HepG2 (cell line): ENCODE data around the gene DHRS12. TPM values are rescaled to one million over a fixed set of nuclear protein-coding genes. Genes with fewer than 3 reads are reported as not detected.
A peak's percentile ranks its signal among the peaks of the same experiment; 100 is the strongest.

ENCODE experiments used
- AKAP8 ChIP-seq: sonication (generic); formaldehyde crosslinking; IDR thresholded peaks from 2 replicates; pipeline ENCODE4 v1.5.1; 2020; ENCODE audit warnings: mild to moderate bottlenecking, missing genetic modification reagents
- BCL6 ChIP-seq: IDR thresholded peaks from 2 replicates; pipeline ENCODE4 v1.6.1; 2016; ENCODE audit warnings: missing genetic modification reagents, missing compliant biosample characterization
- ETV5 ChIP-seq: IDR thresholded peaks from 2 replicates; pipeline ENCODE4 v1.6.1; 2018; ENCODE audit warnings: missing biosample characterization, missing genetic modification reagents, inconsistent platforms, borderline replicate concordance
- FOXP4 ChIP-seq: sonication (generic); formaldehyde crosslinking; IDR thresholded peaks from 2 replicates; pipeline ENCODE4 v1.4.0; 2020; ENCODE audit warnings: missing genetic modification reagents
- KDM6A ChIP-seq: IDR thresholded peaks from 2 replicates; pipeline ENCODE4 v1.6.1; 2016; ENCODE audit warnings: low read depth
- MAFK ChIP-seq, 2 experiments: IDR thresholded peaks in 1 of 2; conservative IDR thresholded peaks in 1 of 2; 2 replicates each; pipeline ENCODE4 v1.6.1; 2011; ENCODE audit warnings: improper control_type of control experiment in 2 of 2, low read length in 2 of 2
- PATZ1 ChIP-seq: sonication (generic); formaldehyde crosslinking; IDR thresholded peaks from 2 replicates; pipeline ENCODE4 v1.4.0; 2020; ENCODE audit warnings: missing genetic modification reagents
- PCBP2 ChIP-seq: fragments of 200-400 bp; formaldehyde crosslinking; optimal IDR thresholded peaks from 2 replicates; pipeline ENCODE3; 2018; ENCODE audit warnings: low read length, low read depth; ENCODE audit not compliant: poor library complexity, severe bottlenecking
- PLRG1 ChIP-seq: fragments of 450-650 bp; conservative IDR thresholded peaks from 2 replicates; pipeline ENCODE4 v1.6.1; 2016
- RXRB ChIP-seq: IDR thresholded peaks from 2 replicates; pipeline ENCODE4 v1.6.1; 2016; ENCODE audit warnings: borderline replicate concordance, missing genetic modification reagents, missing compliant biosample characterization
- SMAD9 ChIP-seq: sonication (generic); formaldehyde crosslinking; IDR thresholded peaks from 2 replicates; pipeline ENCODE4 v1.5.1; 2020; ENCODE audit warnings: mild to moderate bottlenecking, missing genetic modification reagents
- THAP11 ChIP-seq: IDR thresholded peaks from 2 replicates; pipeline ENCODE4 v1.6.1; 2016; ENCODE audit warnings: missing biosample characterization, missing genetic modification reagents
- ZNF121 ChIP-seq: sonication (generic); formaldehyde crosslinking; IDR thresholded peaks from 2 replicates; pipeline ENCODE4 v1.5.0; 2020; ENCODE audit warnings: mild to moderate bottlenecking, missing genetic modification reagents
- ZNF296 ChIP-seq: sonication (generic); formaldehyde crosslinking; conservative IDR thresholded peaks from 2 replicates; pipeline ENCODE4 v1.5.0; 2020; ENCODE audit warnings: mild to moderate bottlenecking, missing genetic modification reagents
- ZNF34 ChIP-seq: sonication (generic); formaldehyde crosslinking; IDR thresholded peaks from 2 replicates; pipeline ENCODE4 v1.4.0; 2020; ENCODE audit warnings: mild to moderate bottlenecking, missing genetic modification reagents, borderline replicate concordance
- ZNF788 ChIP-seq: sonication (generic); formaldehyde crosslinking; IDR thresholded peaks from 2 replicates; pipeline ENCODE4 v1.5.0; 2020; ENCODE audit warnings: mild to moderate bottlenecking, missing genetic modification reagents, borderline replicate concordance
- polyA plus RNA-seq, 8 experiments: library from polyadenylated mRNA; depleted of rRNA in 3 of 8; stranded (reverse) in 7 of 8; unstranded in 1 of 8; fragments of >200 nt; fragmentation: Illumina TruSeq in 4 of 8; extraction: Trizol in 4 of 8; gene quantifications; 2 replicates each; pipeline versions ENCODE4 v1.2.1 to v1.2.3, GENCODE V29; 2011 to 2016; ENCODE audit warnings: low read depth in 4 of 8, missing spikeins in 1 of 8, mixed read lengths in 1 of 8; ENCODE audit not compliant: insufficient read depth in 1 of 8
- total RNA-seq, 5 experiments: library from RNA; depleted of rRNA; stranded (reverse); fragments of >200 nt; fragmentation: Illumina TruSeq; extraction: Trizol; gene quantifications; 2 replicates each; pipeline ENCODE4 v1.2.3, GENCODE V29; 2016; ENCODE audit warnings: low read depth in 1 of 5
- TF ChIP-seq, protein P1 (sequence below): IDR thresholded peaks from 2 replicates; pipeline ENCODE4 v1.6.1; 2018; ENCODE audit warnings: missing genetic modification reagents, mild to moderate bottlenecking, missing compliant biosample characterization
- TF ChIP-seq, protein P2 (sequence below): sonication (generic); formaldehyde crosslinking; IDR thresholded peaks from 2 replicates; pipeline ENCODE4 v1.5.0; 2020; ENCODE audit warnings: mild to moderate bottlenecking, missing genetic modification reagents, borderline replicate concordance
- TF ChIP-seq, protein P3 (sequence below): IDR thresholded peaks from 2 replicates; pipeline ENCODE4 v1.6.1; 2016; ENCODE audit warnings: mild to moderate bottlenecking

The DHRS12 gene
- total and polyA plus RNA-seq, 2 of the 13 experiments (the other 11 are each of a cell fraction or from before 2014, with no cell fraction given): 7.2 to 8.4 TPM

DNA sequence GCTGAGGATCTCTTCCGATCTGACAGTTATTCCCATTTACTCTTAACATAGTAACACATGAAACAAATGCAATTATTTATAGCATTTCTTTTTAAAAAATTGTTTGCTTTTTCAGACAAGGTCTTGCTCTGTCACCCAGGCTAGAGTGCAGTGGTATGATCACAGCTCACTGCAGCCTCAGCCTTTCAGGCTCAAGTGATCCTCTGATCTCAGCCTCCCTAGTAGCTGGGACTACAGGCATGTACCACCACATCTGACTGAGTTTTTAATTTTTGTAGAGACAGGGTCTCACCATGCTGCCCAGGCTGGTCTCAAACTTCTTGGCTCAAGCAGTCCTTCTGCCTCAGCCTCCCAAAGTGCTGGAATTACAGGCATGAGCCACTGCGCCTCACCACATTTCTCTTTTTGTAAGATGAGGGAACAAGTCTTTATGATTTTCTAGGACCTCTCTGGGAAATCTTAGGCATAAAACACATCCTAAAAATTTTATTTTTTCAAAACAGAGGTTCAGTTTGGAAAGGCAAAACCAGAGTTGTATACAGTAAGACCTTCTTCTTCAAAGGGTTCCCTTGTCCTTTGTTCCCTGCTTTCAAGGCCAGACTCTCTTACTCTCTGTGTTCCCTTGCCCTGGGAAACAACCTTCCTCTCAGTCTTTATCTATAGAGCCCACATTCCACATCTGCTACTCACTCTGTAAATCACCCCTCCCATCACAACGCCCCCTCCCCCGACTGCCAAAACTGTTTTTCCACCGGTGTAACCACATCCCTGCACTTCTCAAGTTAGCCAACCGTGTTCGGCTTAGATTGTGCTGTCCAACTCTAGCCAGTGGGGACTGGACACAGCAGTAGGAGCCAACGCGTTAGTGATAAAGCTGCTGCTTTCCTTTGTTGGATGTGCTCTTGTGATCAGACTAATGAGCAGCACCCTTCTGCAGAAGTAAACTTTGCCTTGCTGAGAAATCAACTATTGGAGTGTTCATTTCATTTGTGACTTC lies 56.2 kb downstream of the DHRS12 start (continued):
- peak; percentile 74 for TF ChIP-seq FOXP4
- TF ChIP-seq PLRG1: no peak
- TF ChIP-seq PATZ1 (CRISPR knock-in tag): peak; percentile 94
- TF ChIP-seq RXRB (CRISPR knock-in tag): peak; percentile 46; the same call in 1 of the 2 replicates
- TF ChIP-seq ZNF296 (CRISPR knock-in tag): no peak
- TF ChIP-seq AKAP8 (CRISPR knock-in tag): no peak; the same call in 1 of the 2 replicates
- peak; percentile 99 for TF ChIP-seq ZNF121 (CRISPR knock-in tag)
- TF ChIP-seq BCL6 (CRISPR knock-in tag): 0 out of 2 replicates have a peak, but pooled peaks have one; percentile 30
- TF ChIP-seq, protein P1, sequence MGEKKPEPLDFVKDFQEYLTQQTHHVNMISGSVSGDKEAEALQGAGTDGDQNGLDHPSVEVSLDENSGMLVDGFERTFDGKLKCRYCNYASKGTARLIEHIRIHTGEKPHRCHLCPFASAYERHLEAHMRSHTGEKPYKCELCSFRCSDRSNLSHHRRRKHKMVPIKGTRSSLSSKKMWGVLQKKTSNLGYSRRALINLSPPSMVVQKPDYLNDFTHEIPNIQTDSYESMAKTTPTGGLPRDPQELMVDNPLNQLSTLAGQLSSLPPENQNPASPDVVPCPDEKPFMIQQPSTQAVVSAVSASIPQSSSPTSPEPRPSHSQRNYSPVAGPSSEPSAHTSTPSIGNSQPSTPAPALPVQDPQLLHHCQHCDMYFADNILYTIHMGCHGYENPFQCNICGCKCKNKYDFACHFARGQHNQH (CRISPR knock-in tag): 0 out of 2 replicates have a peak, but pooled peaks have one; percentile 24
- no peak for TF ChIP-seq ZNF34
- no peak for TF ChIP-seq SMAD9 (CRISPR knock-in tag)
- TF ChIP-seq, protein P2, sequence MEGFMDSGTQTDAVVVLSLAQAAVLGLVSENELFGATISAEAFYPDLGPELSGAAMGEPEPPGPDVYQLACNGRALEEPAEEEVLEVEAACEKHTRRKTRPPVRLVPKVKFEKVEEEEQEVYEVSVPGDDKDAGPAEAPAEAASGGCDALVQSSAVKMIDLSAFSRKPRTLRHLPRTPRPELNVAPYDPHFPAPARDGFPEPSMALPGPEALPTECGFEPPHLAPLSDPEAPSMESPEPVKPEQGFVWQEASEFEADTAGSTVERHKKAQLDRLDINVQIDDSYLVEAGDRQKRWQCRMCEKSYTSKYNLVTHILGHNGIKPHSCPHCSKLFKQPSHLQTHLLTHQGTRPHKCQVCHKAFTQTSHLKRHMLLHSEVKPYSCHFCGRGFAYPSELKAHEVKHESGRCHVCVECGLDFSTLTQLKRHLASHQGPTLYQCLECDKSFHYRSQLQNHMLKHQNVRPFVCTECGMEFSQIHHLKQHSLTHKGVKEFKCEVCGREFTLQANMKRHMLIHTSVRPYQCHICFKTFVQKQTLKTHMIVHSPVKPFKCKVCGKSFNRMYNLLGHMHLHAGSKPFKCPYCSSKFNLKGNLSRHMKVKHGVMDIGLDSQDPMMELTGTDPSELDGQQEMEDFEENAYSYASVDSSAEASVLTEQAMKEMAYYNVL: no peak
- TF ChIP-seq ZNF788: peak; percentile 34; the same call in 1 of the 2 replicates
- no peak for TF ChIP-seq PCBP2
- TF ChIP-seq ETV5 (CRISPR knock-in tag): peak; percentile 23; the same call in 1 of the 2 replicates
- no peak for TF ChIP-seq THAP11 (CRISPR knock-in tag)
- no peak for TF ChIP-seq MAFK (conservative IDR thresholded peaks at IDR 0.05 in 1 of 2, IDR thresholded peaks at IDR 0.05 in 1 of 2; ENCODE audit: low read length in 2 of 2)
- TF ChIP-seq, protein P3, sequence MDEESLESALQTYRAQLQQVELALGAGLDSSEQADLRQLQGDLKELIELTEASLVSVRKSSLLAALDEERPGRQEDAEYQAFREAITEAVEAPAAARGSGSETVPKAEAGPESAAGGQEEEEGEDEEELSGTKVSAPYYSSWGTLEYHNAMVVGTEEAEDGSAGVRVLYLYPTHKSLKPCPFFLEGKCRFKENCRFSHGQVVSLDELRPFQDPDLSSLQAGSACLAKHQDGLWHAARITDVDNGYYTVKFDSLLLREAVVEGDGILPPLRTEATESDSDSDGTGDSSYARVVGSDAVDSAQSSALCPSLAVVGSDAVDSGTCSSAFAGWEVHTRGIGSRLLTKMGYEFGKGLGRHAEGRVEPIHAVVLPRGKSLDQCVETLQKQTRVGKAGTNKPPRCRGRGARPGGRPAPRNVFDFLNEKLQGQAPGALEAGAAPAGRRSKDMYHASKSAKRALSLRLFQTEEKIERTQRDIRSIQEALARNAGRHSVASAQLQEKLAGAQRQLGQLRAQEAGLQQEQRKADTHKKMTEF: peak; percentile 52; the same call in 1 of the 2 replicates
- TF ChIP-seq KDM6A (CRISPR knock-in tag): 0 out of 2 replicates have a peak, but pooled peaks have one; percentile 15
